GM15510 (cell line): ENCODE results near the gene DPP10.

Experiments used
- POLR2A ChIP-seq: IDR thresholded peaks from 3 replicates; pipeline ENCODE4 v1.6.1; 2011; ENCODE audit warnings: borderline replicate concordance; ENCODE audit not compliant: insufficient read length; ENCODE audit errors: extremely low read depth

Gene DPP10

GRCh38 chr2:115327061-115327460 lies 884.6 kb downstream of the DPP10 start:
- TF ChIP-seq POLR2A = no peak

- no peak for TF ChIP-seq POLR2A
Measured at GRCh38 chr2:115359550-115359949, 917.1 kb downstream of the DPP10 start.

- TF ChIP-seq POLR2A = no peak
Measured at GRCh38 chr2:115364093-115364492, 921.7 kb downstream of the DPP10 start.

GRCh38 chr2:115369400-115369799 lies 927.0 kb downstream of the DPP10 start:
- TF ChIP-seq POLR2A = no peak

- TF ChIP-seq POLR2A = no peak
Measured at GRCh38 chr2:115374981-115375380, 932.5 kb downstream of the DPP10 start.

- TF ChIP-seq POLR2A = no peak
Measured at GRCh38 chr2:115384399-115384798, 942.0 kb downstream of the DPP10 start.

- TF ChIP-seq POLR2A = no peak
Measured at GRCh38 chr2:115386465-115386864, 944.0 kb downstream of the DPP10 start.

- no peak for TF ChIP-seq POLR2A
Measured at GRCh38 chr2:115389024-115389423, 946.6 kb downstream of the DPP10 start.

- no peak for TF ChIP-seq POLR2A
Measured at GRCh38 chr2:115389898-115390565, 947.6 kb downstream of the DPP10 start.

GRCh38 chr2:115396579-115396978 lies 954.1 kb downstream of the DPP10 start:
- no peak for TF ChIP-seq POLR2A

GRCh38 chr2:115400940-115401339 lies 958.5 kb downstream of the DPP10 start:
- TF ChIP-seq POLR2A = no peak

- TF ChIP-seq POLR2A = no peak
Measured at GRCh38 chr2:115412501-115412900, 970.1 kb downstream of the DPP10 start.

- no peak for TF ChIP-seq POLR2A
Measured at GRCh38 chr2:115413791-115414190, 971.4 kb downstream of the DPP10 start.

- no peak for TF ChIP-seq POLR2A
Measured at GRCh38 chr2:115414466-115414865, 972.0 kb downstream of the DPP10 start.

- no peak for TF ChIP-seq POLR2A
Measured at GRCh38 chr2:115422004-115422634, 979.7 kb downstream of the DPP10 start.

- no peak for TF ChIP-seq POLR2A
Measured at GRCh38 chr2:115427436-115427835, 985.0 kb downstream of the DPP10 start.
